Neural progenitor cell (in vitro differentiated cells): ENCODE measurements around the gene HIBADH. TPM values are rescaled to one million over a fixed set of nuclear protein-coding genes. Genes with fewer than 3 reads are reported as not detected.
A peak's percentile ranks its signal among the peaks of the same experiment; 100 is the strongest.

Experiments used
- DNase-seq: peaks from one replicate; pipeline ENCODE4 v3.0.0-alpha.2; 2016; ENCODE audit warnings: low spot score
- H2AFZ ChIP-seq: fragments of 200-600 bp; sonication (generic); replicated peaks from 2 replicates; pipeline ENCODE4 v1.6.1; 2016; ENCODE audit warnings: antibody characterized with exemption
- H3F3A ChIP-seq: fragments of 200-600 bp; sonication (generic); 2 replicates; pipeline ENCODE4 v1.6.1; 2016; ENCODE audit warnings: antibody characterized with exemption, low read depth
- H3K27ac ChIP-seq: fragments of 200-600 bp; sonication (generic); 2 replicates; pipeline ENCODE4 v1.5.1; 2016; ENCODE audit warnings: mild to moderate bottlenecking
- H3K27me3 ChIP-seq: fragments of 200-600 bp; sonication (generic); 2 replicates; pipeline ENCODE4 v1.6.1; 2016; ENCODE audit warnings: mild to moderate bottlenecking, moderate library complexity
- H3K36me3 ChIP-seq: fragments of 200-600 bp; sonication (generic); 2 replicates; pipeline ENCODE4 v1.5.1; 2016
- H3K4me1 ChIP-seq: fragments of 200-600 bp; sonication (generic); 2 replicates; pipeline ENCODE4 v1.6.1; 2016; ENCODE audit warnings: mixed run types
- H3K4me2 ChIP-seq: fragments of 200-600 bp; sonication (generic); 2 replicates; pipeline ENCODE4 v1.6.1; 2016
- H3K4me3 ChIP-seq: fragments of 200-600 bp; sonication (generic); 2 replicates; pipeline ENCODE4 v1.5.1; 2016
- H3K79me2 ChIP-seq: fragments of 200-600 bp; sonication (generic); 2 replicates; pipeline ENCODE4 v1.6.1; 2016; ENCODE audit warnings: low read depth
- H3K9ac ChIP-seq: fragments of 200-600 bp; sonication (generic); 2 replicates; pipeline ENCODE4 v1.6.1; 2016
- H3K9me3 ChIP-seq: fragments of 200-600 bp; sonication (generic); 2 replicates; pipeline ENCODE4 v1.5.1; 2016; ENCODE audit warnings: low read depth
- H4K20me1 ChIP-seq: fragments of 200-600 bp; sonication (generic); 2 replicates; pipeline ENCODE4 v1.6.1; 2016; ENCODE audit warnings: low read depth
- H3K27ac Mint-ChIP-seq: 3 replicates; pipeline ENCODE4 v1.8.0; 2021; ENCODE audit warnings: mixed read lengths
- H3K27me3 Mint-ChIP-seq: 2 replicates; pipeline ENCODE4 v1.8.0; 2022; ENCODE audit warnings: low read depth, mild to moderate bottlenecking, inconsistent platforms, moderate library complexity, mixed read lengths; ENCODE audit not compliant: insufficient read depth
- H3K36me3 Mint-ChIP-seq: 3 replicates; pipeline ENCODE4 v1.8.0; 2021; ENCODE audit warnings: mixed read lengths
- H3K4me1 Mint-ChIP-seq: 3 replicates; pipeline ENCODE4 v1.8.0; 2021; ENCODE audit warnings: mixed read lengths
- H3K4me3 Mint-ChIP-seq: 3 replicates; pipeline ENCODE4 v1.8.0; 2021; ENCODE audit warnings: mild to moderate bottlenecking, moderate library complexity, mixed read lengths
- H3K9me3 Mint-ChIP-seq: 3 replicates; pipeline ENCODE4 v1.8.0; 2020; ENCODE audit warnings: mixed read lengths
- CTCF ChIP-seq: fragments of 200-600 bp; sonication (generic); IDR thresholded peaks from 2 replicates; pipeline ENCODE4 v1.5.1; 2017; ENCODE audit warnings: antibody characterized with exemption, mild to moderate bottlenecking
- EZH2 ChIP-seq: fragments of 200-600 bp; sonication (generic); IDR thresholded peaks from 2 replicates; pipeline ENCODE4 v1.6.1; 2017; ENCODE audit warnings: antibody characterized with exemption, mild to moderate bottlenecking, moderate library complexity
- EZH2phosphoT487 ChIP-seq: fragments of 200-600 bp; sonication (generic); IDR thresholded peaks from 2 replicates; pipeline ENCODE4 v1.6.1; 2017; ENCODE audit warnings: antibody characterized with exemption
- total RNA-seq: library from RNA; depleted of rRNA; stranded (reverse); fragments of >200 nt; gene quantifications from 2 replicates; pipeline ENCODE4 v1.2.3, GENCODE V29; 2015; ENCODE audit warnings: low replicate concordance

HIBADH gene
- total RNA-seq, 1 donor from 2014 or later = 88.6 TPM

- Histone ChIP-seq H3K9ac (no peak overlapping the region), H3K27me3 (no peaks in the 10 kb centered on the region), H3F3A (no peaks in the 10 kb centered on the region), H3K4me3 (no peak overlapping the region), H3K4me2 (no peak overlapping the region), H3K9me3 (no peaks in the 10 kb centered on the region), H3K36me3 (peaks cover 6% of the 10 kb centered on the region), H3K27ac (no peak overlapping the region), H3K79me2 (no peaks in the 10 kb centered on the region), H2AFZ (no peak overlapping the region), H4K20me1 (no peaks in the 10 kb centered on the region), H3K4me1 (peaks cover 13% of the 10 kb centered on the region)
- Mint-ChIP-seq H3K9me3 (peaks cover 17% of the 10 kb centered on the region), H3K27ac (no peak overlapping the region), H3K27me3 (no peaks in the 10 kb centered on the region), H3K36me3 (peaks cover 44% of the 10 kb centered on the region), H3K4me1 (peaks cover 7% of the 10 kb centered on the region), H3K4me3 (no peak overlapping the region)
- no peak for TF ChIP-seq EZH2phosphoT487
- DNase-seq = no peak
Measured at GRCh38 chr7:27526131-27526530, 136.6 kb downstream of the HIBADH start.

GRCh38 chr7:27523321-27523720 is 139.4 kb downstream of the HIBADH start:
- H3K36me3 ChIP-seq = peaks cover 6% of the 10 kb centered on the region
- no peaks in the 10 kb centered on the region for H4K20me1 ChIP-seq
- H3K9me3 Mint-ChIP-seq = peaks cover 3% of the 10 kb centered on the region
- no peak overlapping the region for H3K9ac ChIP-seq
- H3K4me1 ChIP-seq = peaks cover 13% of the 10 kb centered on the region
- DNase-seq = no peak
- no peak overlapping the region for H3K27ac ChIP-seq
- H3K9me3 ChIP-seq = no peaks in the 10 kb centered on the region
- H3K36me3 Mint-ChIP-seq = peaks cover 22% of the 10 kb centered on the region
- no peak overlapping the region for H3K4me2 ChIP-seq
- no peak overlapping the region for H3K27ac Mint-ChIP-seq
- H3K27me3 Mint-ChIP-seq = no peaks in the 10 kb centered on the region
- no peak overlapping the region for H3K4me3 Mint-ChIP-seq
- H3K27me3 ChIP-seq = no peaks in the 10 kb centered on the region
- no peak overlapping the region for H3K4me3 ChIP-seq
- no peak for TF ChIP-seq EZH2phosphoT487
- TF ChIP-seq CTCF = no peak
- no peak for TF ChIP-seq EZH2
- H2AFZ ChIP-seq = no peak overlapping the region
- no peaks in the 10 kb centered on the region for H3F3A ChIP-seq
- H3K79me2 ChIP-seq = no peaks in the 10 kb centered on the region
- peaks cover 9% of the 10 kb centered on the region for H3K4me1 Mint-ChIP-seq

- no peak overlapping the region for H3K27ac ChIP-seq
- H3K27me3 ChIP-seq = no peaks in the 10 kb centered on the region
- H2AFZ ChIP-seq = no peak overlapping the region
- no peaks in the 10 kb centered on the region for H3K27me3 Mint-ChIP-seq
- no peak overlapping the region for H3K27ac Mint-ChIP-seq
- no peak overlapping the region for H3K9ac ChIP-seq
- TF ChIP-seq EZH2 (no peak), CTCF (no peak), EZH2phosphoT487 (no peak)
- peaks cover 11% of the 10 kb centered on the region for H3K4me1 Mint-ChIP-seq
- H3K4me3 ChIP-seq = no peak overlapping the region
- no peaks in the 10 kb centered on the region for H3K9me3 Mint-ChIP-seq
- no peak for DNase-seq
- no peak overlapping the region for H3K4me2 ChIP-seq
- H4K20me1 ChIP-seq = no peaks in the 10 kb centered on the region
- peaks cover 6% of the 10 kb centered on the region for H3K36me3 ChIP-seq
- peaks cover 18% of the 10 kb centered on the region for H3K36me3 Mint-ChIP-seq
- H3K4me3 Mint-ChIP-seq = no peak overlapping the region
- H3K79me2 ChIP-seq = no peaks in the 10 kb centered on the region
- no peaks in the 10 kb centered on the region for H3F3A ChIP-seq
- peaks cover 13% of the 10 kb centered on the region for H3K4me1 ChIP-seq
- H3K9me3 ChIP-seq = no peaks in the 10 kb centered on the region
Measured at GRCh38 chr7:27522566-27522965, 140.1 kb downstream of the HIBADH start.

- Histone ChIP-seq H4K20me1 (peaks cover 3% of the 10 kb centered on the region), H3K4me3 (no peak overlapping the region), H3K4me1 (peaks cover 7% of the 10 kb centered on the region), H3K79me2 (no peaks in the 10 kb centered on the region), H3K9me3 (no peaks in the 10 kb centered on the region), H3K36me3 (peaks cover 6% of the 10 kb centered on the region), H3K9ac (no peak overlapping the region), H3K27ac (no peak overlapping the region), H3F3A (peaks cover 2% of the 10 kb centered on the region), H3K27me3 (no peaks in the 10 kb centered on the region), H3K4me2 (no peak overlapping the region), H2AFZ (no peak overlapping the region)
- DNase-seq = no peak
- TF ChIP-seq EZH2phosphoT487 (no peak), CTCF (no peak), EZH2 (no peak)
- H3K9me3 Mint-ChIP-seq = no peaks in the 10 kb centered on the region
- H3K27me3 Mint-ChIP-seq = peaks cover 3% of the 10 kb centered on the region
- H3K36me3 Mint-ChIP-seq = peaks cover 13% of the 10 kb centered on the region
- H3K27ac Mint-ChIP-seq = peak overlapping the region; percentile 43
- peaks cover 4% of the 10 kb centered on the region for H3K4me1 Mint-ChIP-seq
- H3K4me3 Mint-ChIP-seq = no peak overlapping the region
Measured at GRCh38 chr7:27520815-27521790, 141.6 kb downstream of the HIBADH start.
